GM13976 (cell line): Measurements from ENCODE around the gene RDH5.
A peak's percentile ranks its signal among the peaks of the same experiment; 100 is the strongest.

Experiments
- DNase-seq: peaks from one replicate; pipeline ENCODE4 v3.0.0; 2012; ENCODE audit warnings: low spot score
- in situ Hi-C: fragments of 300-500 bp; cut with MboI; formaldehyde crosslinking; loops from one replicate; pipeline ENCODE4 v1.12.0; 2022; ENCODE audit warnings: low sequenced_read_pairs, mixed read lengths, inconsistent platforms; ENCODE audit not compliant: unreplicated experiment
- TF ChIP-seq, protein P1 (sequence below): IDR thresholded peaks from 2 replicates; pipeline ENCODE4 v1.5.1; 2012; ENCODE audit warnings: borderline replicate concordance, mild to moderate bottlenecking; ENCODE audit not compliant: insufficient read depth; ENCODE audit errors: extremely low read depth, missing control alignments, control extremely low read depth

Gene RDH5

GRCh38 chr12:55681142-55682077 is 38.8 kb upstream of the RDH5 start:
- in situ Hi-C loops = no loop called here
- no peak for DNase-seq
- TF ChIP-seq, protein P1, sequence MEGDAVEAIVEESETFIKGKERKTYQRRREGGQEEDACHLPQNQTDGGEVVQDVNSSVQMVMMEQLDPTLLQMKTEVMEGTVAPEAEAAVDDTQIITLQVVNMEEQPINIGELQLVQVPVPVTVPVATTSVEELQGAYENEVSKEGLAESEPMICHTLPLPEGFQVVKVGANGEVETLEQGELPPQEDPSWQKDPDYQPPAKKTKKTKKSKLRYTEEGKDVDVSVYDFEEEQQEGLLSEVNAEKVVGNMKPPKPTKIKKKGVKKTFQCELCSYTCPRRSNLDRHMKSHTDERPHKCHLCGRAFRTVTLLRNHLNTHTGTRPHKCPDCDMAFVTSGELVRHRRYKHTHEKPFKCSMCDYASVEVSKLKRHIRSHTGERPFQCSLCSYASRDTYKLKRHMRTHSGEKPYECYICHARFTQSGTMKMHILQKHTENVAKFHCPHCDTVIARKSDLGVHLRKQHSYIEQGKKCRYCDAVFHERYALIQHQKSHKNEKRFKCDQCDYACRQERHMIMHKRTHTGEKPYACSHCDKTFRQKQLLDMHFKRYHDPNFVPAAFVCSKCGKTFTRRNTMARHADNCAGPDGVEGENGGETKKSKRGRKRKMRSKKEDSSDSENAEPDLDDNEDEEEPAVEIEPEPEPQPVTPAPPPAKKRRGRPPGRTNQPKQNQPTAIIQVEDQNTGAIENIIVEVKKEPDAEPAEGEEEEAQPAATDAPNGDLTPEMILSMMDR = no peak

GRCh38 chr12:55682087-55682796 is 38.0 kb upstream of the RDH5 start:
- TF ChIP-seq, protein P1 = no peak
- in situ Hi-C loops = no loop called here
- DNase-seq = no peak

DNA sequence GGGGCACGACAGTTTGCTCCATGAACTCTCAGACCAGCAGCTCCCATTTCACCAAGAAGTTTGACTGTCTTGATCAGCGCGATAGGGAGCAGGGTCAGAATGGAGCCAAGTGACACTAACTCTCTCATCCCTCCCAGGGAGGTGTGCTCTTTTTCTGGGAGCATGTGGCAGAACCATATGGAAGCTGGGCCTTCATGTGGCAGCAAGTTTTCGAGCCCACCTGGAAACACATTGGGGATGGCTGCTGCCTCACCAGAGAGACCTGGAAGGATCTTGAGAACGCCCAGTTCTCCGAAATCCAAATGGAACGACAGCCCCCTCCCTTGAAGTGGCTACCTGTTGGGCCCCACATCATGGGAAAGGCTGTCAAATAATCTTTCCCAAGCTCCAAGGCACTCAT is 36.5 kb upstream of the RDH5 start:
- in situ Hi-C loops = no loop called here
- DNase-seq = no peak
- TF ChIP-seq, protein P1 = no peak

GRCh38 chr12:55684761-55685370 is 35.3 kb upstream of the RDH5 start:
- peak; percentile 8 for DNase-seq
- TF ChIP-seq, protein P1 = no peak
- in situ Hi-C loops = no loop called here

GRCh38 chr12:55685671-55686070 is 34.5 kb upstream of the RDH5 start:
- TF ChIP-seq, protein P1 = no peak
- in situ Hi-C loops = no loop called here
- no peak for DNase-seq

- in situ Hi-C loops = no loop called here
- DNase-seq = no peak
These were observed 33.7 kb upstream of the RDH5 start for GRCh38 chr12:55686366-55687010.

More at GRCh38 chr12:55686366-55687010, 33.7 kb upstream of the RDH5 start:
- TF ChIP-seq, protein P1 = no peak
